Effector memory CD8-positive, alpha-beta T cell (primary cell): ENCODE measurements around the gene ARMC5.
A peak's percentile ranks its signal among the peaks of the same experiment; 100 is the strongest.
"Not testable (repeated sequence)": the region's sequence is repeated elsewhere in the genome, so short reads cannot be mapped to it uniquely, and the experiment has no call there.

Source experiments
- ATAC-seq: fragments of 150-1000 bp; cut with Tn5 transposase; replicated peaks from 2 replicates; pipeline ENCODE4 v1.10.0; 2021; ENCODE audit warnings: mild to moderate bottlenecking, moderate library complexity
- DNase-seq, 3 experiments: peaks; one replicate each; pipeline ENCODE4 v3.0.0; 2021
- H3K27ac Mint-ChIP-seq, 2 donors: one replicate each; pipeline ENCODE4 v1.8.0; 2022; ENCODE audit warnings: mild to moderate bottlenecking in 2 of 2, mixed read lengths in 2 of 2, moderate library complexity in 2 of 2
- H3K27me3 Mint-ChIP-seq, 2 donors: one replicate each; pipeline ENCODE4 v1.8.0; 2022; ENCODE audit warnings: mixed read lengths in 2 of 2
- H3K36me3 Mint-ChIP-seq: one replicate; pipeline ENCODE4 v1.8.0; 2022; ENCODE audit warnings: mild to moderate bottlenecking, moderate library complexity, mixed read lengths; ENCODE audit not compliant: insufficient read depth
- H3K4me1 Mint-ChIP-seq, 2 donors: one replicate each; pipeline ENCODE4 v1.8.0; 2022; ENCODE audit warnings: low read depth in 2 of 2, mixed read lengths in 2 of 2
- H3K4me3 Mint-ChIP-seq, 2 donors: one replicate each; pipeline ENCODE4 v1.8.0; 2022; ENCODE audit warnings: mild to moderate bottlenecking in 2 of 2, mixed read lengths in 2 of 2, moderate library complexity in 2 of 2
- H3K9me3 Mint-ChIP-seq, 2 donors: one replicate each; pipeline ENCODE4 v1.8.0; 2022; ENCODE audit warnings: mixed read lengths in 2 of 2
- total RNA-seq, 9 experiments: gene quantifications; one replicate each; lab custom pipeline; 2026; lab: John Stamatoyannopoulos, UW

The ARMC5 gene, protein sequence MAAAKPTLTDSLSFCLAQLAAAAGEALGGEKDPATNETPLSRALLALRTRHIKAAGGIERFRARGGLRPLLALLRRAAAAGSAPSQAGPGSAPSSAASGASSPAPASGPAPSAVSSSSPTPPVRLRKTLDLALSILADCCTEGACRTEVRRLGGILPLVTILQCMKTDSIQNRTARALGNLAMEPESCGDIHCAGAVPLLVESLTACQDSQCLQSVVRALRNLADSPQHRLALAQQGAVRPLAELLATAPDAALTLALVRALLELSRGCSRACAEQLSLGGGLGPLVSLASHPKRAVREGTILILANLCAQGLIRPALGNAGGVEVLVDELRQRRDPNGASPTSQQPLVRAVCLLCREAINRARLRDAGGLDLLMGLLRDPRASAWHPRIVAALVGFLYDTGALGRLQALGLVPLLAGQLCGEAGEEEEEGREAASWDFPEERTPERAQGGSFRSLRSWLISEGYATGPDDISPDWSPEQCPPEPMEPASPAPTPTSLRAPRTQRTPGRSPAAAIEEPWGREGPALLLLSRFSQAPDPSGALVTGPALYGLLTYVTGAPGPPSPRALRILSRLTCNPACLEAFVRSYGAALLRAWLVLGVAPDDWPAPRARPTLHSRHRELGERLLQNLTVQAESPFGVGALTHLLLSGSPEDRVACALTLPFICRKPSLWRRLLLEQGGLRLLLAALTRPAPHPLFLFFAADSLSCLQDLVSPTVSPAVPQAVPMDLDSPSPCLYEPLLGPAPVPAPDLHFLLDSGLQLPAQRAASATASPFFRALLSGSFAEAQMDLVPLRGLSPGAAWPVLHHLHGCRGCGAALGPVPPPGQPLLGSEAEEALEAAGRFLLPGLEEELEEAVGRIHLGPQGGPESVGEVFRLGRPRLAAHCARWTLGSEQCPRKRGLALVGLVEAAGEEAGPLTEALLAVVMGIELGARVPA
- 14.3 to 35.0 (median 30.5) reads per million in 9 experiments for total RNA-seq

GRCh38 chr16:31458844-31459686 is at the start of gene ARMC5:
TSS of gene ARMC5 (plus strand) at chr16:31459501. CDS start at chr16:31459525, 24 bp downstream.
- peak within 1 kb of the TSS; percentile 89 to 91 for H3K4me3 Mint-ChIP-seq
- H3K9me3 Mint-ChIP-seq, result no peaks in the 10 kb centered on the region
- peaks cover 40% of the 10 kb centered on the region for H3K36me3 Mint-ChIP-seq
- peak; percentile 68 for ATAC-seq
- peak within 1 kb of the TSS; percentile 95 to 96 for H3K27ac Mint-ChIP-seq
- no peaks in the 10 kb centered on the region for H3K27me3 Mint-ChIP-seq
- peaks cover 33 to 39% of the 10 kb centered on the region in 2 donors for H3K4me1 Mint-ChIP-seq
- DNase-seq, result peak; percentile 92 to 95 (median 94)

DNA sequence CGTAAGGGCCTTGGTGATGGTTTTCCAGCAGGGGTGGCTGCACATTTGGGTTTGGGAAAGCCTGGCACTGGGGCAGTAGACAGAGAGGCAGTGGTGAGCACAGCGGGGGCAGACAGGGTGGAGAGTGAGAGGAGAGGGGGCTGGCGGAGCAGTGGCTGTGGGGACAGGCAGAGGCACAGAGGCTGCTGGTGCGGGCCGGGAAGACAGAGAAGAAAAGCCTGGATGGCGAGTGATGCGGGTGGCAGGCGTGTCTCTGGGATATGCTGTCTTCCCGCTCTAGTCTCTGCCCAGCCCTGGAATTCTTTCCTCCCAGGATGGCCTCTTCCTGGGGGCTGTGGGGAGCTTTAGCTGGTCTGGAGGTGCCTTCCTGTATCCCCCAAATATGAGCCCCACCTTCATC is 49.2 kb upstream of the ARMC5 start:
- Mint-ChIP-seq H3K9me3 (no peaks in the 10 kb centered on the region), H3K27me3 (peaks cover 0 to 9% of the 10 kb centered on the region in 2 donors), H3K4me3 (no peak overlapping the region), H3K36me3 (no peaks in the 10 kb centered on the region), H3K27ac (no peak overlapping the region), H3K4me1 (peaks cover 21 to 25% of the 10 kb centered on the region in 2 donors)
- ATAC-seq (no peak), DNase-seq (no peak)

DNA sequence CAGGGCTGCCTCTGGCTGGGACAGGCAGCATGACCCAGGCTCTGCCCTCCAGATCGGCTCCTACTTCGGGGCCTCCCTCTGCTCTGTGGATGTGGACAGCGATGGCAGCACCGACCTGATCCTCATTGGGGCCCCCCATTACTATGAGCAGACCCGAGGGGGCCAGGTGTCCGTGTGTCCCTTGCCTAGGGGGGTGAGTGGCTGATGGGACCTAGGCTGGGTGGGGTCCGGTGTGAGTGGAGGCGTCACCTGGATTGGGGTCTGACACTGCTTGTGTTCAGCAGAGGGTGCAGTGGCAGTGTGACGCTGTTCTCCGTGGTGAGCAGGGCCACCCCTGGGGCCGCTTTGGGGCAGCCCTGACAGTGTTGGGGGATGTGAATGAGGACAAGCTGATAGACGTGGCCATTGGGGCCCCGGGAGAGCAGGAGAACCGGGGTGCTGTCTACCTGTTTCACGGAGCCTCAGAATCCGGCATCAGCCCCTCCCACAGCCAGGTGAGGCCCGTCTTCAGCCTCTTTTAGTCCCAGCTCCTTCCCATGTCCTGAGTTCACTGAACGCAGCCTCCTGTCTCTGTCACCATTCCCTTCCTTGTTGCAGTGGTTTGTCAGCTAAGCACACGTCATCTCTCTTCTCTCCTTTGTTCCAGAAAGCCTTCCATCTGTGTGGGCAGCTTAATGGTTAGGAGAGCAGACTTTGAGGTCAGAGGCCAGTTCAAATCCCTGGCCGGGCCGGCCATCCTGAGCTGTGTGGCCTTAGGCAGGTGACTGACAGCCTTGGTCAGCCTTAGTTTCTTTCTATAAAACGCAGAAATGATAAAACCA is 48.1 kb upstream of the ARMC5 start:
- Mint-ChIP-seq H3K27ac (no peak overlapping the region), H3K4me3 (no peak overlapping the region), H3K36me3 (no peaks in the 10 kb centered on the region), H3K27me3 (peaks cover 0 to 9% of the 10 kb centered on the region in 2 donors), H3K4me1 (peaks cover 30 to 36% of the 10 kb centered on the region in 2 donors), H3K9me3 (no peaks in the 10 kb centered on the region)
- DNase-seq (no peak), ATAC-seq (no peak)

- DNase-seq (no peak), ATAC-seq (no peak)
- no peaks in the 10 kb centered on the region for H3K9me3 Mint-ChIP-seq
- peak overlapping the region in 1 of 2 donors; percentile 83 for H3K27ac Mint-ChIP-seq
- peaks cover 0 to 9% of the 10 kb centered on the region in 2 donors for H3K27me3 Mint-ChIP-seq
- H3K4me3 Mint-ChIP-seq, result no peak overlapping the region
- peaks cover 35 to 42% of the 10 kb centered on the region in 2 donors for H3K4me1 Mint-ChIP-seq
- H3K36me3 Mint-ChIP-seq, result no peaks in the 10 kb centered on the region
Observed at GRCh38 chr16:31412750-31413149, 46.6 kb upstream of the ARMC5 start.

GRCh38 chr16:31413381-31413780 is 45.9 kb upstream of the ARMC5 start:
- Mint-ChIP-seq H3K36me3 (no peaks in the 10 kb centered on the region), H3K27ac (peak overlapping the region in 1 of 2 donors; percentile 17), H3K4me1 (peaks cover 40 to 48% of the 10 kb centered on the region in 2 donors), H3K27me3 (peaks cover 0 to 6% of the 10 kb centered on the region in 2 donors), H3K4me3 (no peak overlapping the region), H3K9me3 (no peaks in the 10 kb centered on the region)
- ATAC-seq (no peak), DNase-seq (no peak)

GRCh38 chr16:31413943-31414342 is 45.4 kb upstream of the ARMC5 start:
- Mint-ChIP-seq H3K9me3 (no peaks in the 10 kb centered on the region), H3K4me3 (peak overlapping the region in 1 of 2 donors; percentile 68), H3K36me3 (no peaks in the 10 kb centered on the region), H3K27ac (peak overlapping the region in 1 of 2 donors; percentile 17), H3K27me3 (peaks cover 0 to under 1% of the 10 kb centered on the region in 2 donors), H3K4me1 (peaks cover 38 to 50% of the 10 kb centered on the region in 2 donors)
- DNase-seq (no peak), ATAC-seq (no peak)

DNA sequence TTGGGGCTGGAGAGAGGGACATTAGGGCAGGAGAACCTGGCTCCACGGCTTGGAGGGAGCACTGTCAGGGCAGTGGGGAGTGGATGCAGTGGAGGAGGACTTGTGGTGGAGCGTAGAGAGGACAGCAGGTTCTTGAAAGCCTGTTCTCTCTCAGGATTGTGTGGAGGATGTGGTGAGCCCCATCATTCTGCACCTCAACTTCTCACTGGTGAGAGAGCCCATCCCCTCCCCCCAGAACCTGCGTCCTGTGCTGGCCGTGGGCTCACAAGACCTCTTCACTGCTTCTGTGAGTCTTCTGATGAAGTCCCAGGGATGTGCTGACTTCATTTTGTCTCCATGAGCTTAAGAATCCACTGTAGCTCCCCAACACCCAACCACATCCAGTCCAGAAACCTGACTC is 44.6 kb upstream of the ARMC5 start:
- ATAC-seq, result peak; percentile 90
- Mint-ChIP-seq H3K4me3 (peak overlapping the region; percentile 24 to 68), H3K27ac (peak overlapping the region; percentile 77 to 78), H3K27me3 (no peaks in the 10 kb centered on the region), H3K4me1 (peaks cover 39 to 54% of the 10 kb centered on the region in 2 donors), H3K36me3 (peaks cover under 1% of the 10 kb centered on the region), H3K9me3 (no peaks in the 10 kb centered on the region)
- peak; percentile 19 to 27 (median 24) for DNase-seq

GRCh38 chr16:31416371-31416770 is 42.9 kb upstream of the ARMC5 start:
- Mint-ChIP-seq H3K27me3 (no peaks in the 10 kb centered on the region), H3K9me3 (no peaks in the 10 kb centered on the region), H3K36me3 (peaks cover 4% of the 10 kb centered on the region), H3K4me1 (peaks cover 50 to 66% of the 10 kb centered on the region in 2 donors), H3K4me3 (peak overlapping the region in 1 of 2 donors; percentile 19), H3K27ac (peak overlapping the region in 1 of 2 donors; percentile 5)
- DNase-seq (no peak), ATAC-seq (no peak)

DNA sequence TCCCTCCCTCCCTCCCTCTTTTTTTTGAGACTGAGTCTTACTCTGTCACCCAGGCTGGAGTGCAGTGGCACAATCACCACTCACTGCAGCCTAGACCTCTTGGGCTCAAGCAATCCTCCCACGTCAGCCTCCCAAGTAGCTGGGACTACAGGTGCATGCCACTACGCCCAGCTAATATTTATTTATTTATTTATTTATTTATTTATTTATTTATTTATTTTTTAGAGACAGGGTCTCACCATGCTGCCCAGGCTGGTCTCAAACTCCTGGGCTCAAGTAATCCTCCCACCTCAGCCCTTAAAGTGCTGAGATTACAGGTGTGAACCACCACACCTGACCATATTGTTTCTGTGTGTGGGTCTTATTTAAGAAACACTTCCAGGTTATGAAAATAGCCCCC is 42.3 kb upstream of the ARMC5 start:
- H3K4me1 Mint-ChIP-seq, result peaks cover 55 to 73% of the 10 kb centered on the region in 2 donors
- not testable (repeated sequence) for H3K36me3 Mint-ChIP-seq, H3K27me3 Mint-ChIP-seq, ATAC-seq, H3K9me3 Mint-ChIP-seq, DNase-seq
- H3K27ac Mint-ChIP-seq, result peak overlapping the region in 1 of 2 donors; percentile 5
- H3K4me3 Mint-ChIP-seq, result peak overlapping the region in 1 of 2 donors; percentile 19

DNA sequence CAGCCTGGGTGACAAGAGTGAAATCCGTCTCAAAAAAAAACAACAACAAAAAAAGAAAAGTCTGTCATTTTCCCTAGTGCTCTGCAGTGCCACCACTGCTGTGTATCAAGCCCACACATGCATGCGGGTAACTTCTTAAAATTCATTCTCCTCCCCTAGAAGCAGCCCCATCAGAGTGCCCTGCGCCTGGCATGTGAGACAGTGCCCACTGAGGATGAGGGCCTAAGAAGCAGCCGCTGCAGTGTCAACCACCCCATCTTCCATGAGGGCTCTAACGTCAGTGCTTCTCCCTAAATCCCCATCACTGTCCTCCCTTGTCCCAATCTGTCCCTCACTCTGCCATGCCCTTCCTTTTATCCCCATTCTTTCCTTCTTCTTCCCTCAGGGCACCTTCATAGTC is 41.4 kb upstream of the ARMC5 start:
- DNase-seq (no peak), ATAC-seq (no peak)
- no peaks in the 10 kb centered on the region for H3K9me3 Mint-ChIP-seq
- no peaks in the 10 kb centered on the region for H3K27me3 Mint-ChIP-seq
- H3K27ac Mint-ChIP-seq, result no peak overlapping the region
- peaks cover 60 to 76% of the 10 kb centered on the region in 2 donors for H3K4me1 Mint-ChIP-seq
- H3K36me3 Mint-ChIP-seq, result peaks cover 7% of the 10 kb centered on the region
- H3K4me3 Mint-ChIP-seq, result peak overlapping the region in 1 of 2 donors; percentile 34

DNA sequence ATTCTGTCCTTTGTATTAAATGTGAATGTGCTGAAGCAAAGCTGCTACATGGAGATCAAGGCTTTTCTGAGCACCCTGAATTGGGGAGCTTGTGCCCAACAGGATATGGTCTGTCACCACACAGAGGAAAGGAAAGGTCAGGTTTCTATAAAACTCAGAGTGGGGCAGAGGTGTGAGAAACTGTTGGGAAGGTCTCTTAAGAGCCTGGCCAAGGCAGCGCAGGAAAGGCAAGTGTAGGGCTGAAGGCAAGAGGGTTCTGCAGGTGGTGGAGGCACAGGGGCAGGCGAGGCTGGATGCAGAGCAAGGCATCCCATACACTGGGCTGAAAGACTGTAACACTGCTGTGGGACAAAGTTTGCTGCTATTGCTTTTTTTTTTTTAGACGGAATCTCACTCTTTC is 39.3 kb upstream of the ARMC5 start:
- Mint-ChIP-seq H3K36me3 (peaks cover 7% of the 10 kb centered on the region), H3K27ac (peak overlapping the region in 1 of 2 donors; percentile 35), H3K4me3 (peak overlapping the region; percentile 57 to 66), H3K4me1 (peaks cover 62 to 69% of the 10 kb centered on the region in 2 donors), H3K27me3 (no peaks in the 10 kb centered on the region), H3K9me3 (no peaks in the 10 kb centered on the region)
- DNase-seq, result peak in 1 of 3 experiments; percentile 12
- ATAC-seq, result peak; percentile 15

GRCh38 chr16:31421587-31421986 is 37.7 kb upstream of the ARMC5 start:
- peaks cover 48 to 59% of the 10 kb centered on the region in 2 donors for H3K4me1 Mint-ChIP-seq
- ATAC-seq (peak; percentile 98), DNase-seq (peak; percentile 58 to 62 (median 59))
- H3K27me3 Mint-ChIP-seq, result no peaks in the 10 kb centered on the region
- peak overlapping the region; percentile 12 to 90 for H3K27ac Mint-ChIP-seq
- H3K36me3 Mint-ChIP-seq, result peaks cover 7% of the 10 kb centered on the region
- H3K4me3 Mint-ChIP-seq, result peak overlapping the region; percentile 59 to 63
- H3K9me3 Mint-ChIP-seq, result no peaks in the 10 kb centered on the region
